ENCODE measurements around the gene LRRC4C. TPM values are rescaled to one million over a fixed set of nuclear protein-coding genes. Genes with fewer than 3 reads are reported as not detected.

LRRC4C gene
- total RNA-seq, 1 donor from 2014 or later, result 16.9 TPM

DNA sequence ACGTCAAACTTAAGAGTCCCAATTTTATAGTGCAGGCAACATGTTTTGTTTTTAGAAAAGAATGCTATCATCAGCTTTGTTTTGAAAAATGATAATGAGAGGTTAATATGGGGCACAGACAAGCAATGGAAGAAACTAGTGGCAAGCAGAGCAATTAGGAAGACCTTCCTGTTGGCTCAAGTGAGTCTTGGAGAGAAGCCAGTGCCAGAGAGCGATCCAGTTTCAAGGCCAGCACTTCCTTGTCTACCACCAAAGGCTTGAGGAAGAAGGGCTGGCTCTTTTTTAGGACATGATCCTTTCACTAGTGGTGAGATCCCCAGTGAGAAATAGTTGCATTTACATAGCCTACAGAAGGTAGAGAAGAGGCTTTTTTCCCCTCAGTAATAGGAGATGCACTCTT lies 1340.7 kb downstream of the LRRC4C start:
- Mint-ChIP-seq H3K4me1 (no peaks in the 10 kb centered on the region), H3K27me3 (ENCODE audit: low read depth) (no peaks in the 10 kb centered on the region), H3K4me3 (no peak overlapping the region), H3K36me3 (peaks cover 27% of the 10 kb centered on the region), H3K27ac (no peak overlapping the region), H3K9me3 (peaks cover 20% of the 10 kb centered on the region)
- no peak for DNase-seq (ENCODE audit: low spot score in 2 of 2, unreplicated experiment in 2 of 2)
- TF ChIP-seq, protein P1, sequence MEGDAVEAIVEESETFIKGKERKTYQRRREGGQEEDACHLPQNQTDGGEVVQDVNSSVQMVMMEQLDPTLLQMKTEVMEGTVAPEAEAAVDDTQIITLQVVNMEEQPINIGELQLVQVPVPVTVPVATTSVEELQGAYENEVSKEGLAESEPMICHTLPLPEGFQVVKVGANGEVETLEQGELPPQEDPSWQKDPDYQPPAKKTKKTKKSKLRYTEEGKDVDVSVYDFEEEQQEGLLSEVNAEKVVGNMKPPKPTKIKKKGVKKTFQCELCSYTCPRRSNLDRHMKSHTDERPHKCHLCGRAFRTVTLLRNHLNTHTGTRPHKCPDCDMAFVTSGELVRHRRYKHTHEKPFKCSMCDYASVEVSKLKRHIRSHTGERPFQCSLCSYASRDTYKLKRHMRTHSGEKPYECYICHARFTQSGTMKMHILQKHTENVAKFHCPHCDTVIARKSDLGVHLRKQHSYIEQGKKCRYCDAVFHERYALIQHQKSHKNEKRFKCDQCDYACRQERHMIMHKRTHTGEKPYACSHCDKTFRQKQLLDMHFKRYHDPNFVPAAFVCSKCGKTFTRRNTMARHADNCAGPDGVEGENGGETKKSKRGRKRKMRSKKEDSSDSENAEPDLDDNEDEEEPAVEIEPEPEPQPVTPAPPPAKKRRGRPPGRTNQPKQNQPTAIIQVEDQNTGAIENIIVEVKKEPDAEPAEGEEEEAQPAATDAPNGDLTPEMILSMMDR (IDR thresholded peaks at IDR 0.05; ENCODE audit: unreplicated experiment), result no peak

DNA sequence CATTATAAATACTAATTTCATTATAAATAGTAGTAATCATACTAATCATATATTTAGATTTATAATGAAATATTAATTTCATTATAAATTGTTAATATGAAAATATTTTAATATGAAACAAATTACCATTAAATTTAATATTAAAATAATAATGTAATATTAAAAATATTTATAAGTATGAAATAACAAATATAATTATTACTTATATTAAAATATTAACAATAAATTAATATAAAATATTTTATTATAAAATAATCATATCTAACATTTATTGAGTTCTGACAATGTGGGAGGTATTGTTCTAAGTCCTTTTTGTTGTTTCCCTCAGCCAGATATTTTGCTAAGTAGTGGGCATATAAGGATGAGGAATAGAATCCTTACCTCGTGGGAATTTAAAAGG lies 1341.4 kb downstream of the LRRC4C start:
- DNase-seq (ENCODE audit: low spot score in 2 of 2, unreplicated experiment in 2 of 2), result no peak
- TF ChIP-seq, protein P1 (IDR thresholded peaks at IDR 0.05; ENCODE audit: unreplicated experiment), result no peak
- Mint-ChIP-seq H3K27ac (no peak overlapping the region), H3K4me3 (no peak overlapping the region), H3K27me3 (ENCODE audit: low read depth) (no peaks in the 10 kb centered on the region), H3K36me3 (peaks cover 25% of the 10 kb centered on the region), H3K9me3 (peaks cover 18% of the 10 kb centered on the region), H3K4me1 (no peaks in the 10 kb centered on the region)

DNA sequence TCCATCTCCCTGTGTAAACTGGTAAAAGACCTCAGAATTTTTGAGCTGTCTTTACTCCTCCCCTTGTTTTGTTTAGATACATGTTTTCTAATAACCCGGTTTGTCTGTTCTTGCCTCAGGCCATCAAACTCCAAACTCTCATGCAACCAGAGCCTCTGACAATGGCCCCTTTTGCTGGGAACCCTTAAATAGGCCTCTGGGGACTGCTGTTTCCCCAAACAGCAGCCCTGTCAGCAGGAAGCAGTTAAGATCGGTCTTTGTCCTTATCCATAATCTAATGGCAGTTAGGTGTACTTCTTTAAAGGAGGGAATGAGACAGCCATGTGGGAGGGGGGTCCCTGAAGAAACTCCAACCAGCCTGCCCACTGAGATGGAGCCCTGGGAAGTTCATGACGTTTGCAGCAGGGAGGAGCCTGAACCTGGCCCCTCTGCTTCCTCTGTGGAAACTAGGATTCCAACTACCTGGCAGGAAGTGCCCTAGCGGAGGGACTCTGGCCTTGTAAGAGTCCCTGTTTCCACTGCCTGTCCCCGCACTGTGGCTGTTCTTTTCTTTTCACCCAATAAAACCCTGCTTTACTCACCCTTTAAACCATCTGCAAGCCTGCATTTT lies 1354.4 kb downstream of the LRRC4C start:
- Mint-ChIP-seq H3K9me3 (peaks cover 21% of the 10 kb centered on the region), H3K27me3 (ENCODE audit: low read depth) (no peaks in the 10 kb centered on the region), H3K4me3 (no peak overlapping the region), H3K27ac (no peak overlapping the region), H3K4me1 (peaks cover 1% of the 10 kb centered on the region), H3K36me3 (peaks cover 5% of the 10 kb centered on the region)
- DNase-seq (ENCODE audit: low spot score in 2 of 2, unreplicated experiment in 2 of 2), result no peak
- TF ChIP-seq, protein P1 (IDR thresholded peaks at IDR 0.05; ENCODE audit: unreplicated experiment), result no peak

DNA sequence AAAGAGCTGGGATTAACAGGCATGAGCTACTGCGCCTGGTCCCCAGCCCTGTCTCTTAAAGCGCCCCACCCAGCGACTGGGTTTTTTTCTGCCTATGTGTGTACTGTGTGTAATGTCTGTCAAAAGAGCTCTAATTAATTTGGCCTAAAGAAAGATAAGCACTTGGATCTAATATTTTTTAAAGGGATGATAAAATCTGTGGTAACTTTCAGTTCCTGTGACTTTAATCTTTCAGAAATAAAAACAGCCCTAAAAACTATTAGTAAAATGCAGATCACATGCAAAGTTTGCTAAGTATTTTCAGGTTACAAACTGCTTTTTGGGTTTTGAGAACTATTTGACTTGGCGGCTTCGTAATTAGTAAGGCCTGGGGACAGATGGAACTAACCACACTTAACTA lies 1358.7 kb downstream of the LRRC4C start:
- H3K27ac Mint-ChIP-seq, result no peak overlapping the region

DNA sequence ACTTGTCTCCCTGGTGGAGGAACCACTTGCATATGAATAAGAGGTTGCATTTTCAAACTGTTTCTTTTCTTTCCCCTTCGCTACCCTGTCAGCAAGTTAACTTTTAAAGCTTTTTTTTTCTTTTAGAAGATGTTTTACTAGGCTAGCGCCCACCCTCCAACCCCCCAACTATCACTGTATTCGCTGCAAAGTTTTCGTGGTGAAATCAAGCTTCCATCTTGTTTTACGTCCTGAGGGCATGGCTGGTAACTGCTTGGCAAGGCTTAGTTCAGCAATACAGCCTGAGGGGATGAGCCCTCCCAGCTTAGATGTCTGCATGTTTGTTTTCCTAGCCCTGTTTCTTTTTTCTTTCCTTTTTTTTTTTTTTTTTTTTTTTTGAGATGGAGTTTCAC lies 1359.3 kb downstream of the LRRC4C start:
- Mint-ChIP-seq H3K4me3 (no peak overlapping the region), H3K4me1 (peaks cover 14% of the 10 kb centered on the region), H3K27ac (no peak overlapping the region), H3K9me3 (peaks cover 14% of the 10 kb centered on the region), H3K27me3 (ENCODE audit: low read depth) (no peaks in the 10 kb centered on the region), H3K36me3 (peaks cover 5% of the 10 kb centered on the region)
- DNase-seq (ENCODE audit: low spot score in 2 of 2, unreplicated experiment in 2 of 2), result no peak
- TF ChIP-seq, protein P1 (IDR thresholded peaks at IDR 0.05; ENCODE audit: unreplicated experiment), result no peak

More for the DNA sequence above, 1358.7 kb downstream of the LRRC4C start:
- Mint-ChIP-seq H3K36me3 (peaks cover 5% of the 10 kb centered on the region), H3K4me3 (no peak overlapping the region), H3K4me1 (peaks cover 8% of the 10 kb centered on the region), H3K27me3 (ENCODE audit: low read depth) (no peaks in the 10 kb centered on the region), H3K9me3 (peaks cover 17% of the 10 kb centered on the region)
- no peak for DNase-seq (ENCODE audit: low spot score in 2 of 2, unreplicated experiment in 2 of 2)
- TF ChIP-seq, protein P1 (IDR thresholded peaks at IDR 0.05; ENCODE audit: unreplicated experiment), result no peak

Measured in mesothelial cell of epicardium (in vitro differentiated cells).